ENCODE data around the gene UNC45A. TPM values are rescaled to one million over a fixed set of nuclear protein-coding genes. Genes with fewer than 3 reads are reported as not detected.

Gene UNC45A
- polyA plus RNA-seq, 3 donors: 29.3 to 42.6 (median 30.4) TPM

DNA sequence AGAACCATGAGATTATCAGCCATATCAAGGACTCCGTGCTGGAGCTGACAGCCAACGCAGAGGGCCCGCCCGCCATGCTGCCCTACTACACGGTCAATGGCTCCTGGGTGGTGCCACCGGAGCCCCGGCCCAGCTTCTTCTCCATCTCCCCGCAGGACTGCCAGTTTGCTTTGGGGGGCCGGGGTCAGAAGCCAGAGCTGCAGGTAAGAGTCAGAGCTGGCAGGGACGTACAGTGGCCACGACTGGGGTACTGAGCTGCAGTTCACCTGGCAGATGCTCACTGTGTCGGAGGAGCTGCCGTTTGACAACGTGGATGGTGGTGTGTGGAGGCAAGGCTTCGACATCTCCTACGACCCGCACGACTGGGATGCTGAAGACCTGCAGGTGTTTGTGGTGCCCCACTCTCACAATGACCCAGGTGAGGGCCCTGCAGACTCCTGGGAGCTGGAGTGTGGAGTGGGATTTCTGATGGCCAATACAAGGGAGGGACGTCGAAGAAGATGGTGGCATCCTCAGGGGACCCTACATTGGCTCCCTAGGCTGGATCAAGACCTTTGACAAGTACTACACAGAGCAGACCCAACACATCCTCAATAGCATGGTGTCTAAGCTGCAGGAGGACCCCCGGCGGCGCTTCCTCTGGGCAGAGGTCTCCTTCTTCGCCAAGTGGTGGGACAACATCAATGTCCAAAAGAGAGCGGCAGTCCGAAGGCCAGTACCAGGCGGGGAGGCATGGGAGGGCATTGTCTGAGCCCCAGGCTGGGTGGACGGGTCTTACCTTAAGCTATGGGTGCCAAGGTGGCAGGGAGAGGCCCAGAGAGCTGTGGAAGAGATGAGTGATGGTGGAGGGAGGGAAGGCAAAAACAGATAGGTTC is 29.5 kb upstream of the UNC45A start:
- H3K9ac ChIP-seq (ENCODE audit: insufficient read depth, low read length, poor library complexity, severe bottlenecking): no peak overlapping the region
- peaks cover 42% of the 10 kb centered on the region for H4K20me1 ChIP-seq (ENCODE audit: insufficient read depth, low read length)
- peaks cover 0 to 10% (median 7%) of the 10 kb centered on the region in 3 donors for H3K27me3 Mint-ChIP-seq (ENCODE audit: low read depth in 3 of 3)
- no peak overlapping the region for H3K27ac Mint-ChIP-seq
- no peak overlapping the region for H3K4me3 Mint-ChIP-seq
- DNase-seq: no peak
- TF ChIP-seq, protein P1, sequence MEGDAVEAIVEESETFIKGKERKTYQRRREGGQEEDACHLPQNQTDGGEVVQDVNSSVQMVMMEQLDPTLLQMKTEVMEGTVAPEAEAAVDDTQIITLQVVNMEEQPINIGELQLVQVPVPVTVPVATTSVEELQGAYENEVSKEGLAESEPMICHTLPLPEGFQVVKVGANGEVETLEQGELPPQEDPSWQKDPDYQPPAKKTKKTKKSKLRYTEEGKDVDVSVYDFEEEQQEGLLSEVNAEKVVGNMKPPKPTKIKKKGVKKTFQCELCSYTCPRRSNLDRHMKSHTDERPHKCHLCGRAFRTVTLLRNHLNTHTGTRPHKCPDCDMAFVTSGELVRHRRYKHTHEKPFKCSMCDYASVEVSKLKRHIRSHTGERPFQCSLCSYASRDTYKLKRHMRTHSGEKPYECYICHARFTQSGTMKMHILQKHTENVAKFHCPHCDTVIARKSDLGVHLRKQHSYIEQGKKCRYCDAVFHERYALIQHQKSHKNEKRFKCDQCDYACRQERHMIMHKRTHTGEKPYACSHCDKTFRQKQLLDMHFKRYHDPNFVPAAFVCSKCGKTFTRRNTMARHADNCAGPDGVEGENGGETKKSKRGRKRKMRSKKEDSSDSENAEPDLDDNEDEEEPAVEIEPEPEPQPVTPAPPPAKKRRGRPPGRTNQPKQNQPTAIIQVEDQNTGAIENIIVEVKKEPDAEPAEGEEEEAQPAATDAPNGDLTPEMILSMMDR (IDR thresholded peaks at IDR 0.05): no peak
- H3K4me1 ChIP-seq (ENCODE audit: control insufficient read depth in 1 of 2, insufficient read depth in 2 of 2, low read length in 2 of 2): peaks cover 16 to 23% of the 10 kb centered on the region in 2 donors
- H3K27me3 ChIP-seq (ENCODE audit: control insufficient read depth in 2 of 2, insufficient read depth in 2 of 2, low read length in 2 of 2): no peaks in the 10 kb centered on the region
- H3K36me3 ChIP-seq (replicated peaks in 1 of 2; ENCODE audit: control insufficient read depth in 1 of 2, insufficient read depth in 2 of 2, low read length in 2 of 2): peaks cover 54 to 58% of the 10 kb centered on the region in 2 donors
- H3K27ac ChIP-seq (ENCODE audit: low read depth in 1 of 2, low read length in 2 of 2): no peak overlapping the region
- no peak overlapping the region for H2AFZ ChIP-seq (ENCODE audit: insufficient read depth, low read depth, low read length, poor library complexity, severe bottlenecking)
- H3K9me3 Mint-ChIP-seq: no peaks in the 10 kb centered on the region
- no peak overlapping the region for H3K4me2 ChIP-seq (replicated peaks; ENCODE audit: extremely low read depth, low read length, poor library complexity, severe bottlenecking)
- intact Hi-C loops (cut with micrococcal nuclease): no loop called here
- peaks cover 55 to 60% of the 10 kb centered on the region in 2 donors for H3K36me3 Mint-ChIP-seq
- peaks cover 25% of the 10 kb centered on the region for H3K79me2 ChIP-seq (ENCODE audit: insufficient read depth, low read length)
- no peak overlapping the region for H3K4me3 ChIP-seq (replicated peaks in 1 of 3; ENCODE audit: low read depth in 2 of 3, low read length in 3 of 3)
- WGBS (ENCODE audit: insufficient coverage): over 99% methylated on average over 26 of the region's 28 CpGs
- H3K9me3 ChIP-seq (replicated peaks in 1 of 2; ENCODE audit: control insufficient read depth in 1 of 2, insufficient read depth in 1 of 2, low read length in 2 of 2): no peaks in the 10 kb centered on the region
- H3K4me1 Mint-ChIP-seq: peaks cover 25% of the 10 kb centered on the region

DNA sequence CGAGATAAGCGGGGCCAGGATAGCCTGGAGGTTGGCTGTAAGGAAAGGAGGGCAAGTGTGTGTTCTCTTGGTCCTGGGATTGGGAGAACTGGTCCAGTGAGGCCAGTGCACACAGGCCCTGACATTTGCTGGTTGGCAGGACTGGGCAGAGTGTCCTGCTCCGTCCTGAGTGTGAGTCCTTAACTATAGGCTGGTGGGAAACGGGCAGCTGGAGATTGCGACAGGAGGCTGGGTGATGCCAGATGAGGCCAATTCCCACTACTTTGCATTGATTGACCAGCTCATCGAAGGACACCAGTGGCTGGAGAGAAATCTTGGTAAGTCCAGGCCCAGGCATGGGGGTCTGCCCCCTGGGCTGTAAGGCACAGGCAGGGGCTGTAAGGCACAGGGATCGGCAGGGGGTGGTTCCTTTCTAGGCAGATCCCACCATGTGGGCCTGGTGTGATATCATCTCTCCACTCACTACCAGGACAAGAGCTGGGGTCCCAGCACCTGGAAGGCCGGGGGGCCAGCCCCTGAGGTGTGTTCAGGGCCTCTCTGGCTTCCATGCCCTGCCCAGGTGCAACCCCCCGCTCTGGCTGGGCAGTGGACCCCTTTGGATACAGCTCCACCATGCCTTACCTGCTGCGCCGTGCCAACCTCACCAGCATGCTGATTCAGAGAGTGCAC is 28.8 kb upstream of the UNC45A start:
- Histone ChIP-seq H3K27ac (ENCODE audit: low read depth in 1 of 2, low read length in 2 of 2) (no peak overlapping the region), H3K36me3 (replicated peaks in 1 of 2; ENCODE audit: control insufficient read depth in 1 of 2, insufficient read depth in 2 of 2, low read length in 2 of 2) (peaks cover 62 to 65% of the 10 kb centered on the region in 2 donors), H3K27me3 (ENCODE audit: control insufficient read depth in 2 of 2, insufficient read depth in 2 of 2, low read length in 2 of 2) (no peaks in the 10 kb centered on the region), H3K4me2 (replicated peaks; ENCODE audit: extremely low read depth, low read length, poor library complexity, severe bottlenecking) (no peak overlapping the region), H2AFZ (ENCODE audit: insufficient read depth, low read depth, low read length, poor library complexity, severe bottlenecking) (no peak overlapping the region), H3K9me3 (replicated peaks in 1 of 2; ENCODE audit: control insufficient read depth in 1 of 2, insufficient read depth in 1 of 2, low read length in 2 of 2) (no peaks in the 10 kb centered on the region), H3K4me1 (ENCODE audit: control insufficient read depth in 1 of 2, insufficient read depth in 2 of 2, low read length in 2 of 2) (peaks cover 16 to 23% of the 10 kb centered on the region in 2 donors), H3K9ac (ENCODE audit: insufficient read depth, low read length, poor library complexity, severe bottlenecking) (no peak overlapping the region), H3K79me2 (ENCODE audit: insufficient read depth, low read length) (peaks cover 25% of the 10 kb centered on the region), H4K20me1 (ENCODE audit: insufficient read depth, low read length) (peaks cover 42% of the 10 kb centered on the region), H3K4me3 (replicated peaks in 1 of 3; ENCODE audit: low read depth in 2 of 3, low read length in 3 of 3) (no peak overlapping the region)
- TF ChIP-seq, protein P1 (IDR thresholded peaks at IDR 0.05): no peak
- Mint-ChIP-seq H3K36me3 (peaks cover 63 to 68% of the 10 kb centered on the region in 2 donors), H3K4me3 (no peak overlapping the region), H3K27ac (no peak overlapping the region), H3K27me3 (ENCODE audit: low read depth in 3 of 3) (peaks cover 0 to 10% (median 7%) of the 10 kb centered on the region in 3 donors), H3K9me3 (no peaks in the 10 kb centered on the region), H3K4me1 (peaks cover 22% of the 10 kb centered on the region)
- WGBS (ENCODE audit: insufficient coverage): 98% methylated on average over 8 of the region's 11 CpGs
- intact Hi-C loops (cut with micrococcal nuclease): no loop called here
- DNase-seq: no peak

All from CD14-positive monocyte (primary cell).